ACC112 (cell line): ENCODE data around the gene CMTM4.
A peak's percentile ranks its signal among the peaks of the same experiment; 100 is the strongest.

Experiments
- H2AFZ ChIP-seq: fragments of 200-600 bp; sonication (generic); one replicate; pipeline ENCODE4 v1.6.0; 2017; ENCODE audit warnings: antibody characterized with exemption, low read length; ENCODE audit not compliant: unreplicated experiment
- H3K27ac ChIP-seq: fragments of 200-600 bp; sonication (generic); 2 replicates; pipeline ENCODE4 v1.5.1; 2014; ENCODE audit warnings: low read depth, mild to moderate bottlenecking, antibody characterized with exemption, low read length, moderate library complexity
- H3K27me3 ChIP-seq: fragments of 200-600 bp; sonication (generic); 2 replicates; pipeline ENCODE4 v1.6.1; 2014; ENCODE audit warnings: mild to moderate bottlenecking, antibody characterized with exemption, low read length, moderate library complexity, mixed read lengths; ENCODE audit not compliant: insufficient read depth
- H3K36me3 ChIP-seq: fragments of 200-600 bp; sonication (generic); 2 replicates; pipeline ENCODE4 v1.6.1; 2016; ENCODE audit warnings: mild to moderate bottlenecking, antibody characterized with exemption, low read length, moderate library complexity, mixed read lengths; ENCODE audit not compliant: insufficient read depth
- H3K4me1 ChIP-seq: fragments of 200-600 bp; sonication (generic); one replicate; pipeline ENCODE4 v1.6.1; 2016; ENCODE audit warnings: low read length, mixed read lengths; ENCODE audit not compliant: insufficient read depth, unreplicated experiment, control insufficient read depth
- H3K4me3 ChIP-seq: fragments of 200-600 bp; sonication (generic); 2 replicates; pipeline ENCODE4 v1.5.1; 2014; ENCODE audit warnings: mild to moderate bottlenecking, low read depth, low read length
- H3K79me2 ChIP-seq: fragments of 200-600 bp; sonication (generic); one replicate; pipeline ENCODE4 v1.6.0; 2016; ENCODE audit warnings: low read length; ENCODE audit not compliant: control insufficient read depth, unreplicated experiment, insufficient read depth

Gene CMTM4

DNA sequence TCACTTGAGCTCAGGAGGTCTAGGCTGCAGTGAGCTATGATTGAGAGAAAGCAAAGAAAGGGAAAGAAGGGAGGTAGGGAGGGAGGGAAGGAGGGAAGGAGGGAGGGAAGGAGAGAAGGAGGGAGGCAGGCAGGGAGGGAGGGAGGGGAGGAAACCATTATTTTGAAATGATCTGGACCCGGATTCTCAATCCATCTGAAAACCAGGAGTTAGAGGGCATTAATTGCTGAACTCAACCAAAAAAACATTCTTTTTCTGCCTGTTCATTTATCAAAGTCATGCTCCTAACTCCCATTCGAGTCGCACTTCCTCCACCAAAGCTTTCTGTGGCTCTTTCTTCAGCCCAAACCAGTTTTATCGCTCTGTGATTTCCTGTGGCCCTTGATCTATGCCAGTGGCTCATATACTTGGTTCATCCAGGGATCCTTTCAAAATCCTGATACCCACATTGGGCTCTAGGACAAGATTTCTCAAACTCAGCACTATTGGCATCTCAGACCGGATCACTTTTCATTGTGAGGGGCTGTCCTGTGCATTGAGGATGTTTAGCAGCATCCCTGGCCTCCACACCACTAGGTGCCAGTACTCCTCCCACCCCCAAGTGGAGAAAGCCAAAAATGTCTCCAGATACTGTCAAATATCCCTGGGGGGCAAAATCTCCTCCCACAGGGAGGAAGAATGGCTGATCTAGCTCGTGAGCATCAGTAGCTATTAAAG lies 38.2 kb downstream of the CMTM4 start:
- Histone ChIP-seq H3K4me1 (peaks cover 52% of the 10 kb centered on the region), H3K27me3 (no peaks in the 10 kb centered on the region), H2AFZ (no peak overlapping the region), H3K79me2 (peaks cover 13% of the 10 kb centered on the region), H3K27ac (no peak overlapping the region), H3K36me3 (no peaks in the 10 kb centered on the region), H3K4me3 (no peak overlapping the region)

DNA sequence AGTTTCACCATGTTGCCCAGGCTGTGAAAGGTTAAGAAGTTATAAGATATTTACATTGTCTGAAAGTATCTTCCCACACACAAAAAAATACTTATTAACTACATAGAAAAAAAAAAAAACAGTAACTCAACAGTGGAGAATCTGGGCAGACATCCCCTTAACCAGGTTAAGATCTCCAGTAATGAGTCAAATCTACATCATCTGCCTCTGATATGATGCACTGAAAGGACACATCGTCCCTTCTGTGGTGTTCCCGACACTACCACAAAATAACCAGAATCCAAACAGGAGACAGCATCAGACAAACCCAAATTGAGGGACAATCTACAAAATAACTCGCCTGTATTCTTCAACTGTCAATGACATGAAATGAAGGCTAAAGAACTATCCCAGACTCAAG lies 40.0 kb downstream of the CMTM4 start:
- Histone ChIP-seq H2AFZ (no peak overlapping the region), H3K4me1 (peaks cover 43% of the 10 kb centered on the region), H3K27me3 (no peaks in the 10 kb centered on the region), H3K4me3 (no peak overlapping the region), H3K79me2 (peaks cover 13% of the 10 kb centered on the region), H3K27ac (peak overlapping the region; percentile 51), H3K36me3 (no peaks in the 10 kb centered on the region)

DNA sequence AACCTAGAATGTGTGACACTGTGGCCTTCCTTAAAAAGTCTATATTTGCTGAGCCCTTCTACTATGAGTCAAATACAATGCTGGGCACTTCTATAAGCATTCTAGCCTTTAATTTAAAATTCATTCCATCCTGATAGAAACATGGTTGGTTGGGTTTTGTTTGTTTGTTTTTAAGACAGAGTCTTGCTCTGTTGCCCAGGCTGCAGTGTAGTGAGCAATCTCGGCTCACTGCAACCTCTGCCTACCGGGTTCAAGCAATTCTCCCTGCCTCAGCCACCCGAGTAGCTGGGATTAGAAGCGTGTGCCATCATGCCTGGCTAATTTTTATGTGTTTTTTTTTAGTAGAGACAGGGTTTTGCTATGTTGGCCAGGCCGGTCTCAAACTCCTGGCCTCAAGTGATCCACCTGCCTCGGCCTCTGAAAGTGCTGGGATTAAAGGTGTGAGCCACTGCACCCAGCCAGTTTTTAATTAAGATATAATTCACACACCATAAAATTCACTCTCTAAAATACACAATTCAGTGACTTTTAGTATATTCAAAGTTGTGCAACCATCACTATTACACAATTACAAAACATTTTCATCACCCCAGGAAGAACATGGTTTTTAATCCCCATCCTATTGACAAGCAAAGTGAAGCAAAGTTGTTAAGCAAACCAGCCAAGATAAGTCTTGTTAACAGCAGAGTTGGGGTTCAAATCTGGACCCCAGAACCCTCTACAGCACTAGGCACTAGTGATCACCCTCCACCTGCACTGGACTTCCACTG lies 42.8 kb downstream of the CMTM4 start:
- H3K27ac ChIP-seq: no peak overlapping the region
- H3K27me3 ChIP-seq: no peaks in the 10 kb centered on the region
- H2AFZ ChIP-seq: no peak overlapping the region

DNA sequence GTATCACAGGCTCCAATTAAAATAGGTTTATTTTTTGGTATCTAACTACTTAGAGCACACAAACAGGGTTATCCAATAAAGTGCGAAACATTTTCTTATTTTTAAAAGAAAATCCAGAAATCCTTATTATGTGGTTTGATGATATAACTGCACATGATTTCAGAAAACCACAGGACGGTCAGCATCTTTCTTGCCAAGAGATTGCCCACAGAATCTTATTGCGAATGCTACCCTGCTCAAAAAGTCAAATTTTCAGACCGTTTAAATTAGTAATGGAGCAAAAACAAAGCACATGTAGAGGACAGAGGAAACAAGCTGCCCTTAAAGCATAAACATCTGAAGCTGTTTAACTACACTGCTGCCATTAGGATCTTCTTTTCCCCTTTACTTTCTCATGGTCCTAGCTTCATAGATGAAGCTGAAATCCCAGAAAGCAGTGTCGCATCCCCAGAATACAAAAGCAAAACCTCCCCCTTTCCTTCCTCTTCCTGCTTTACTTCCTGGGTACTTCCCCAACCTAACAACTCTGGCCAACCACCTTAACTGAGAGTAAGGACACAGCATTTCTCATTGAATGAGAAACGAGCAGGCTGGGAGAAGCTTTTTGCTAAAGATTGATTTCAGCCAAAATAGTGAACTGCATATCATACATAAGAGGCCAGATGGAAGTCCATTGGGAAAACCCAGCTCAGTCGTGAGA lies 43.7 kb downstream of the CMTM4 start:
- Histone ChIP-seq H3K4me3 (no peak overlapping the region), H3K79me2 (peaks cover 3% of the 10 kb centered on the region), H2AFZ (no peak overlapping the region), H3K27me3 (no peaks in the 10 kb centered on the region), H3K27ac (no peak overlapping the region), H3K36me3 (no peaks in the 10 kb centered on the region), H3K4me1 (peaks cover 30% of the 10 kb centered on the region)

More for the DNA sequence above, 42.8 kb downstream of the CMTM4 start:
- H3K4me3 ChIP-seq: no peak overlapping the region
- H3K36me3 ChIP-seq: no peaks in the 10 kb centered on the region
- peaks cover 9% of the 10 kb centered on the region for H3K79me2 ChIP-seq
- peaks cover 30% of the 10 kb centered on the region for H3K4me1 ChIP-seq

DNA sequence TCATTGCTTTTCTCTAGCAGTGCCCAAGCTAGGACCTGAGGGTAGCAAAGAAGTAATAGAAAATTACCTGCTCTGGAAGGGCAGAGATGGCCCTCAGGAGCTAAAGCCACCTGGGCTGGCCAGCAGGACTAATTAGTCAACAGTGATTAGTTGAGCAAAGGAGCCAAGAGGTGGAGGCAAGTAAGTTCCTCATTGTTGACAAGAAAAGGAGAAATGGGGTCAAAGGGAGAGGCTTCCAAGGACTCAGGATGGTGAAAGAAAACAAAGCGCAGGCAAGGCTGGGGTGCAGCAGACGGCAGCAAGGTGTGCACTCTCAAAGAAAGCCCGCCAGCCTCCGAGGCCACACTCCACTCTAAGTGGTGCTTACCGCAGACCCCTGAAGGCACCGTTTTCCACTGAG lies 44.6 kb downstream of the CMTM4 start:
- Histone ChIP-seq H3K79me2 (peaks cover 3% of the 10 kb centered on the region), H3K27me3 (no peaks in the 10 kb centered on the region), H2AFZ (no peak overlapping the region), H3K4me1 (peaks cover 30% of the 10 kb centered on the region), H3K27ac (no peak overlapping the region), H3K4me3 (no peak overlapping the region), H3K36me3 (no peaks in the 10 kb centered on the region)

DNA sequence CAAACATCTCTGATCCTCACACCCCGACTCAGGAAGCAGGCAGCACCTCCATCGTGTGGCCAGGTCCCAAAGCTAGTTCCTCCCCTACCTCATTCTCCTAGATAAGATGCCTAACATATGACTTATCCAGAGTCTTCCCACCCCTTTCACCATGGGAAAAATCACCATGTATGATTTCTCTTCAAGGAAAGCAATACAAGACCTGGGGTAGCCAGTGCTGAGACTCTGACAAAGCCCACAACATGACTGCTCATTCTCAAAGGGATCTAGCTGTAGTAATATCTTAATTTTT lies 45.1 kb downstream of the CMTM4 start:
- Histone ChIP-seq H3K36me3 (no peaks in the 10 kb centered on the region), H3K27ac (no peak overlapping the region), H3K4me3 (peak overlapping the region; percentile 49), H3K4me1 (peaks cover 24% of the 10 kb centered on the region), H3K27me3 (no peaks in the 10 kb centered on the region), H3K79me2 (peaks cover 3% of the 10 kb centered on the region), H2AFZ (peak overlapping the region; percentile 55)

DNA sequence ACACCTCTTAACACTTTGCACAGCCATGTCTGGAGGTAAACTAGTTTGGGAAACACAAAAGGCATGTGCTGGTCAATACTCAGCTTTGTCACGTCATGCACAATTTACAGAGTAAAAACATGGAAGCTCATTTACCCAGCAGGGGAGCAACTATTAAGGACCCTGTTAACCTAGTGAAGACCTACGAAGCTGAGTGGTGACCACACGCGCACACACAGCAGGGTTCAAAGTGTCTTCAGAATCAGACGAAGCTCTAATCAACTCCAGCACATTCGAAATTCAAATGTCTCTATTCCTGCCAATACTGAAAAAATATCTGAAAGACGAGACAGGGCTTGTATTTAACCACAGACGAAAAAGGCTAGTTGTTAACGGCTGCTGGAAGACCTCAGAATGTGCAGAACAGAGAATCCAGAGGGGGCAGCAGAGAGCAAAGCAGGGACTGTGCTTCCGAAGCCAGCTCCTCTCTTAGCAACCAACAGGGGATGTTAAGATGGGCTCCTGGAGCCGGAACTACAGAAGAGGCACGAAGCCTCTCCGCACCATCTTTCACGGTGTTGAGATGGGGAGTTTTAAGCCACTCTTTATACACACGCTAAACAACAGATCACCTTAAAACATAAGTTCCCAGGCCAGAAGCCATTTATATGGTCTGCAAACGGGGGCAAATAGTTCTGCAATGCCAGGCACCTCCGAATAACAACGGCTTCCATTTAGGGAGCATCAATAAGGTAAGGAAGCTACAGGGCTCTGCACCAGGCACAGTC lies 45.7 kb downstream of the CMTM4 start:
- Histone ChIP-seq H3K4me1 (peaks cover 19% of the 10 kb centered on the region), H3K4me3 (peak overlapping the region; percentile 49), H2AFZ (peak overlapping the region; percentile 55), H3K79me2 (peaks cover 3% of the 10 kb centered on the region), H3K27me3 (no peaks in the 10 kb centered on the region), H3K27ac (no peak overlapping the region), H3K36me3 (no peaks in the 10 kb centered on the region)

DNA sequence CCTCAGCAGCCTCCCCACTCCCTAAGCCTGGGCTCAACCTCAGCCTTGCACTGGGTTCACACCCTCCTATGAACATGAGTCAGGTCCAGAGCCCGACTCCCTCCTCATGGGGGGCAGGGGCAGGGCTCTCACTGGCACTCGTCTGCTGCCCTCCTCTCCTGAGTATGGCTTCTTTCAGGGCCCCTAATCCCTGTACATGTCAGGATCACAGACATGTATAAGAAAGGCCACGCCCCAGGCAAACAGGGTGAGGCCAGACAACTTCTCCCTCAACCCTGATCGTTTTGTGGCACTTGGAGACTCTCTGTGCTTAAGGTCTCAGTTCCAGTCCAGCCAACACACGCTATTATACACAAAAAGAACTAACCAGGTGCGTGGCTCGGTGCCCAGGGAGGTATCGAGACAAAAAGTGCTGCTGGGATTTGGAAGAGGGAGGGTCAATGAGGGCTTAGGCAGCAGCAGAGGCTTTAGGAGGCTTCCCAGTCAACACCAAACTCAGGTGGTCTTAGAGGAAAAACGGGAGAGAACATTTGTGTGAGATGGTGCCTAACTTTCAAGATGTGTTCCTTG lies 46.8 kb downstream of the CMTM4 start:
- H3K36me3 ChIP-seq: no peaks in the 10 kb centered on the region
- peaks cover 19% of the 10 kb centered on the region for H3K4me1 ChIP-seq
- no peak overlapping the region for H3K27ac ChIP-seq
- no peak overlapping the region for H3K4me3 ChIP-seq
- no peaks in the 10 kb centered on the region for H3K27me3 ChIP-seq
- H2AFZ ChIP-seq: no peak overlapping the region
- H3K79me2 ChIP-seq: peaks cover 3% of the 10 kb centered on the region

DNA sequence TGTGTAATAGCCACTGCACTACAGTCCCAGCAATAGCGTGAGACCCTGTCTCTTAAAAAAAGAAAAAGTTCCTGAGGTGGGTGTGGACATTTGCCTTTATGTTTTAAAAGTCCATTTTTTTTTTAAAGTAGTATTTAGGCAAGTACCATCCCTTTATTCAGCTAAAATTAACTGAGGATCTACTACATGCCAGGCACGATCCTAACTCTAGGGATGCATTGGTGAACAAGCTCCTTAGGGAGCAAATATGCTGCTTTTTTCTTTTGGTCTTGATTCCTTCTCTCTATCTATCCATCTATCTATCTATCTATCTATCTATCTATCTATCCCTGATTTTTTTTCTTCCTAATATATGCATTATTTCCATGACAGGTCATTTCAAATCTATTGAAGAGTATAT lies 47.4 kb downstream of the CMTM4 start:
- H2AFZ ChIP-seq: no peak overlapping the region
- peaks cover 16% of the 10 kb centered on the region for H3K4me1 ChIP-seq
- no peak overlapping the region for H3K4me3 ChIP-seq
- H3K36me3 ChIP-seq: no peaks in the 10 kb centered on the region
- no peak overlapping the region for H3K27ac ChIP-seq
- H3K27me3 ChIP-seq: no peaks in the 10 kb centered on the region
- no peaks in the 10 kb centered on the region for H3K79me2 ChIP-seq

DNA sequence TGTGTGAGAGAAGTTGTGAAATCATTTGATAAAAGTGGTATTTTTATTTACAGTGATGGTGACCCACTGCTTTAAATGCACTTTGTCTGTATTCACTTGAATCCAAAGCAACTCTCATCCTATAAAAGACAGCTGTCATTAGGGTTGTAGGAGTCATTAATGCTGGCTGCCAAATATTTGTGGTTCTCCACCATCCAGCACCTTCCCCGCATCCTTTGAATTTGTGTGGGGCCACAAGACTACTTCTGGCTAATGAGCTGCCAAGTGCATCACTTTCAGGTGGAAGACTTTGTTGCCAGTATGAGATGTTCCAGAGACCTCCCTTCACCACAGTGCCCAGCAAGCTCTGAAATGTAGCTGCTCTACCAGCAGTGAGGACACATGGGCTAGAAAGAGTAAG lies 48.7 kb downstream of the CMTM4 start:
- Histone ChIP-seq H3K27me3 (no peaks in the 10 kb centered on the region), H3K4me3 (no peak overlapping the region), H3K79me2 (no peaks in the 10 kb centered on the region), H3K36me3 (no peaks in the 10 kb centered on the region), H3K27ac (no peak overlapping the region), H2AFZ (no peak overlapping the region), H3K4me1 (peaks cover 3% of the 10 kb centered on the region)
